Omental fat pad (tissue), 4 donors: ENCODE data around the gene CYTH2. TPM values are rescaled to one million over a fixed set of nuclear protein-coding genes. Genes with fewer than 3 reads are reported as not detected.

Experiments used
- ATAC-seq: fragments of 150-250 bp; one replicate; pipeline ENCODE4 v1.9.1; 2016; ENCODE audit warnings: mild to moderate bottlenecking, moderate library complexity; ENCODE audit not compliant: low FRiP score
- DNase-seq: peaks from one replicate; pipeline ENCODE4 v3.0.0-alpha.2; 2019; ENCODE audit warnings: low spot score
- CTCF ChIP-seq, 3 donors: fragments of 450-650 bp; IDR thresholded peaks; one replicate each; pipeline ENCODE4 v1.5.1; 2016 to 2017; ENCODE audit warnings: antibody characterized with exemption in 3 of 3, mild to moderate bottlenecking in 3 of 3, moderate library complexity in 2 of 3
- total RNA-seq, 4 donors: library from RNA; depleted of rRNA; stranded (reverse); fragments of >200 nt; gene quantifications; one replicate each; pipeline ENCODE4 v1.1.0, GENCODE V29; 2016

Gene CYTH2
- total RNA-seq, 4 donors from 2014 or later = 19.2 to 49.7 (median 26.8) TPM

- no peak for DNase-seq
- TF ChIP-seq CTCF (IDR thresholded peaks at IDR 0.05) = no peak
- no peak for ATAC-seq
Measured at GRCh38 chr19:48442116-48443035, 26.8 kb upstream of the CYTH2 start.

GRCh38 chr19:48443256-48443655 is 25.9 kb upstream of the CYTH2 start:
- no peak for TF ChIP-seq CTCF (IDR thresholded peaks at IDR 0.05)
- DNase-seq = no peak
- ATAC-seq = no peak

- ATAC-seq (no peak), DNase-seq (no peak)
- no peak for TF ChIP-seq CTCF (IDR thresholded peaks at IDR 0.05)
Measured at GRCh38 chr19:48443731-48444128, 25.4 kb upstream of the CYTH2 start.

GRCh38 chr19:48444129-48444935 is 24.8 kb upstream of the CYTH2 start:
- DNase-seq = no peak
- no peak for TF ChIP-seq CTCF (IDR thresholded peaks at IDR 0.05)
- no peak for ATAC-seq

GRCh38 chr19:48444936-48445200 is 24.3 kb upstream of the CYTH2 start:
- DNase-seq (no peak), ATAC-seq (no peak)
- no peak for TF ChIP-seq CTCF (IDR thresholded peaks at IDR 0.05)

GRCh38 chr19:48445256-48445605 is 23.9 kb upstream of the CYTH2 start:
- DNase-seq (no peak), ATAC-seq (peak; percentile 73)
- no peak for TF ChIP-seq CTCF (IDR thresholded peaks at IDR 0.05)
